Measurements from ENCODE around the gene SUSD4.

The SUSD4 gene

GRCh38 chr1:223227031-223227430, 136.9 kb downstream of the SUSD4 start:
- H3F3A ChIP-seq (ENCODE audit: low read depth), result no peaks in the 10 kb centered on the region
- no peak overlapping the region for H3K4me3 ChIP-seq (ENCODE audit: low read length, poor library complexity, severe bottlenecking)
- H2AFZ ChIP-seq (ENCODE audit: low read length), result no peak overlapping the region
- no peak overlapping the region for H3K9ac ChIP-seq (ENCODE audit: low read depth, low read length, poor library complexity, severe bottlenecking)
- no peaks in the 10 kb centered on the region for H3K9me3 ChIP-seq (ENCODE audit: insufficient read depth, low read depth, low read length)
- TF ChIP-seq CTCF (conservative IDR thresholded peaks at IDR 0.05; ENCODE audit: low read length), result no peak
- no peak for TF ChIP-seq EZH2phosphoT487 (IDR thresholded peaks at IDR 0.05; ENCODE audit: borderline replicate concordance)
- no peak overlapping the region for H3K4me2 ChIP-seq (ENCODE audit: low read depth, low read length, poor library complexity, severe bottlenecking)
- peaks cover 9% of the 10 kb centered on the region for H3K4me1 ChIP-seq (ENCODE audit: insufficient read depth, low read length, poor library complexity, severe bottlenecking)
- no peaks in the 10 kb centered on the region for H3K36me3 ChIP-seq (ENCODE audit: insufficient read depth, low read length)
- no peaks in the 10 kb centered on the region for H3K9me2 ChIP-seq (replicated peaks; ENCODE audit: low read depth, low read length)
- H3K79me2 ChIP-seq (ENCODE audit: insufficient read depth, low read length), result no peaks in the 10 kb centered on the region
- no peaks in the 10 kb centered on the region for H3K27me3 ChIP-seq (ENCODE audit: insufficient read depth, low read length, poor library complexity, severe bottlenecking)
- no peaks in the 10 kb centered on the region for H4K20me1 ChIP-seq (ENCODE audit: insufficient read depth, low read length, poor library complexity, severe bottlenecking)

- no peaks in the 10 kb centered on the region for H4K20me1 ChIP-seq (ENCODE audit: insufficient read depth, low read length, poor library complexity, severe bottlenecking)
- H3K9me3 ChIP-seq (ENCODE audit: insufficient read depth, low read depth, low read length), result no peaks in the 10 kb centered on the region
- H3K4me1 ChIP-seq (ENCODE audit: insufficient read depth, low read length, poor library complexity, severe bottlenecking), result peaks cover 9% of the 10 kb centered on the region
- no peak overlapping the region for H3K4me3 ChIP-seq (ENCODE audit: low read length, poor library complexity, severe bottlenecking)
- H3K79me2 ChIP-seq (ENCODE audit: insufficient read depth, low read length), result no peaks in the 10 kb centered on the region
- H3K4me2 ChIP-seq (ENCODE audit: low read depth, low read length, poor library complexity, severe bottlenecking), result no peak overlapping the region
- H2AFZ ChIP-seq (ENCODE audit: low read length), result no peak overlapping the region
- H3K36me3 ChIP-seq (ENCODE audit: insufficient read depth, low read length), result no peaks in the 10 kb centered on the region
- no peaks in the 10 kb centered on the region for H3F3A ChIP-seq (ENCODE audit: low read depth)
- TF ChIP-seq CTCF (conservative IDR thresholded peaks at IDR 0.05; ENCODE audit: low read length) (no peak), EZH2phosphoT487 (IDR thresholded peaks at IDR 0.05; ENCODE audit: borderline replicate concordance) (no peak)
- H3K9me2 ChIP-seq (replicated peaks; ENCODE audit: low read depth, low read length), result no peaks in the 10 kb centered on the region
- no peaks in the 10 kb centered on the region for H3K27me3 ChIP-seq (ENCODE audit: insufficient read depth, low read length, poor library complexity, severe bottlenecking)
- no peak overlapping the region for H3K9ac ChIP-seq (ENCODE audit: low read depth, low read length, poor library complexity, severe bottlenecking)
These were observed 137.7 kb downstream of the SUSD4 start for GRCh38 chr1:223226271-223226670.

- TF ChIP-seq EZH2phosphoT487 (IDR thresholded peaks at IDR 0.05; ENCODE audit: borderline replicate concordance), result no peak
- no peak for TF ChIP-seq CTCF (conservative IDR thresholded peaks at IDR 0.05; ENCODE audit: low read length)
- Histone ChIP-seq H2AFZ (ENCODE audit: low read length) (no peak overlapping the region), H3K9me2 (replicated peaks; ENCODE audit: low read depth, low read length) (no peaks in the 10 kb centered on the region), H3K9ac (ENCODE audit: low read depth, low read length, poor library complexity, severe bottlenecking) (no peak overlapping the region), H3K36me3 (ENCODE audit: insufficient read depth, low read length) (no peaks in the 10 kb centered on the region), H3K4me2 (ENCODE audit: low read depth, low read length, poor library complexity, severe bottlenecking) (no peak overlapping the region), H4K20me1 (ENCODE audit: insufficient read depth, low read length, poor library complexity, severe bottlenecking) (no peaks in the 10 kb centered on the region), H3K4me1 (ENCODE audit: insufficient read depth, low read length, poor library complexity, severe bottlenecking) (peaks cover 9% of the 10 kb centered on the region), H3F3A (ENCODE audit: low read depth) (no peaks in the 10 kb centered on the region), H3K79me2 (ENCODE audit: insufficient read depth, low read length) (no peaks in the 10 kb centered on the region), H3K4me3 (ENCODE audit: low read length, poor library complexity, severe bottlenecking) (no peak overlapping the region), H3K9me3 (ENCODE audit: insufficient read depth, low read depth, low read length) (no peaks in the 10 kb centered on the region), H3K27me3 (ENCODE audit: insufficient read depth, low read length, poor library complexity, severe bottlenecking) (no peaks in the 10 kb centered on the region)
These were observed 138.5 kb downstream of the SUSD4 start for GRCh38 chr1:223225481-223225880.
